ENCODE data around the gene PIF1.

Gene PIF1

GRCh38 chr15:64775551-64776401 lies 49.7 kb downstream of the PIF1 start, which contains the start of gene RBPMS2:
TSS of gene RBPMS2 (minus strand) at chr15:64775589. CDS start at chr15:64775319, 270 bp downstream.
- DNase-seq (ENCODE audit: low spot score), result no peak

GRCh38 chr15:64774629-64775493 lies 50.6 kb downstream of the PIF1 start:
- DNase-seq (ENCODE audit: low spot score), result no peak

DNA sequence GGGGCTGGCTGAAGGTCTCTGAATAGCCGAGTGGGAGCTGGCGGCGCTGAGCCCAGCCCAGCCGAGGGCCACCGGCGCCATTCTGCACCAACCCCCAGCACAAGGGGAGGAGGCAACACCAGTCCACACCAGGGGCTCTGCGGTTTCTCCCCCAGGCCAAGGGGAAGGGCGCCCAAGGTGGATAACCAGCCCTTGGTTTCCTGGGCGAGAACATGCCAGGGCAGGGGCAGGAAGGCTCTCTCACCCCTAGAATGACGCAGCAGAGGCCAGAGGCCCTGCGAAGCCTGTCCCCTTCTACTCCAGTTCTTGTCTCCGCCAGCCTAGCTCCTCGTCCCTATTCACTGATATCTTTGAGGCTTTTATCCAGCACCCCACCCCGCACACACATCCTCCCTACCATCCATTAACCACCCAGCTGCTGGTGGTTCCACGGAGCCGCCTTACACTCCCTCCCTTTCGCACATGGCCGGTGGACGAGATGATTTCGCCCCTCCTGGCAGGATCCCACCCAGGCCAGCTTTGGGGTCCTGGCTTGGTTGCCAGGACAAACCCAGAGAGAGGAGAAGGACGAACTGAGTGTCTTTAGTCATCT lies 51.3 kb downstream of the PIF1 start:
- no peak for DNase-seq (ENCODE audit: low spot score)

GRCh38 chr15:64773606-64774005 lies 51.8 kb downstream of the PIF1 start:
- no peak for DNase-seq (ENCODE audit: low spot score)

DNA sequence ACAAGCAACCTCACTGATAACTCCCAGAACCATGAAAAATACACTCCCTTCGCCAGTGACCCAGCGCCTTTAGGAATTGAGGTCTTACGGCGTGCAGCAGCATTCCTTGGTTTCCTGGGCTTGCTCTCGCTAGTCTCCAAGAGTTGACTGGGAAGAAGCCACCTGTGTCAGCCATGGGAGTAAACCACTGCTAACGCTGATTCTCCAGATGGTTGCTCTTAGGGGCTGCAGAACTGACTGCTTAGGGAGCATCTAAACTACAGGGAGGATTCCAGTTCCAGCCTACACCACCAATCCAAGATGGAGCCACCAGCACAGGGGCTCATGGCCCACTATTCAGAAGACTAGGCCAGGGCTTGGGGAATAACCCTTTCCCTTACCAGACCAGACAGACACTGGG lies 52.5 kb downstream of the PIF1 start:
- DNase-seq (ENCODE audit: low spot score), result no peak

DNA sequence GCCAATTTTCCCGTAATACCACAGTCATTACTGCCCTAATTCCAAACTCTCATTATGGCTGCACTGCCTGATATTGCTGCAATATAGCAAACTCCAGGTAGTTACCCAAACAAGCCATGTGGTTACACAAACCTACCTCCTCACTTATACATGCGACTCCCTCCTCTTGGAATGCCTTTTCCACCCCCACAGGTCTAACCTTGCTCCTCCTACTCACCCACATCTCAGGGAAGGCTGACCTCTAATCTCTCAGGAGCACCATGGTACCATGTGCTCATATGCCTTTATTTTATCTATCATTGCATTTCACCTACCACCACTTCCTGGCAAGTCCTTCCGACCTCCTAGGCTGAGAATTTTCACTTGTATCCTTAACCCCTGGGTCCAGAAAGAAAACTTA lies 53.0 kb downstream of the PIF1 start:
- no peak for DNase-seq (ENCODE audit: low spot score)

GRCh38 chr15:64770626-64771025 lies 54.8 kb downstream of the PIF1 start:
- no peak for DNase-seq (ENCODE audit: low spot score)

GRCh38 chr15:64767203-64767602 lies 58.2 kb downstream of the PIF1 start:
- no peak for DNase-seq (ENCODE audit: low spot score)

- DNase-seq (ENCODE audit: low spot score), result no peak
These were observed 59.4 kb downstream of the PIF1 start for GRCh38 chr15:64766058-64766457.

Data from globus pallidus (tissue), 1 donor.